AML-193 (cell line): ENCODE data around the gene PON2.
"Not testable (repeated sequence)": the region's sequence is repeated elsewhere in the genome, so short reads cannot be mapped to it uniquely, and the experiment has no call there.

ENCODE experiments used
- DNase-seq, 2 experiments: peaks; one replicate each; lab custom pipeline; 2025; lab: John Stamatoyannopoulos, UW

Gene PON2

DNA sequence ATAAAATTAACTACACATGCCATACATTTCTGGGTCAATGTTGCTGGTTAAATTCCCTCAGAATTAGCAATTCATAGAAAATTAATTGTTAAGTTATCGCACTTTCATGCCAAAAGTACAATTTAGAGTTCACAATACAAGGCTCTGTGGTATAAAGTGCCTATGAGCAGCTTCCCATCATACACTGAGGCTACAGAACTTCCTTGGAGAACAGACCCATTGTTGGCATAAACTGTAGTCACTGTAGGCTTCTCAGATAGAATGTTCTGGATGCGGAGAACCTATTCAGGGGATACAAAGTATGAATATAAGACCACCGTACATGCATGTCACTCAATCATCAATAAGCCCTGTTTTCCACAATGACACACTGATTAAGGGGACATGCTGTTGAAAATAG is 29.6 kb downstream of the PON2 start:
- no peak for DNase-seq

GRCh38 chr7:95404316-95404865 is 30.4 kb downstream of the PON2 start:
- no peak for DNase-seq

GRCh38 chr7:95398155-95398940 is 36.5 kb downstream of the PON2 start:
- no peak for DNase-seq

DNA sequence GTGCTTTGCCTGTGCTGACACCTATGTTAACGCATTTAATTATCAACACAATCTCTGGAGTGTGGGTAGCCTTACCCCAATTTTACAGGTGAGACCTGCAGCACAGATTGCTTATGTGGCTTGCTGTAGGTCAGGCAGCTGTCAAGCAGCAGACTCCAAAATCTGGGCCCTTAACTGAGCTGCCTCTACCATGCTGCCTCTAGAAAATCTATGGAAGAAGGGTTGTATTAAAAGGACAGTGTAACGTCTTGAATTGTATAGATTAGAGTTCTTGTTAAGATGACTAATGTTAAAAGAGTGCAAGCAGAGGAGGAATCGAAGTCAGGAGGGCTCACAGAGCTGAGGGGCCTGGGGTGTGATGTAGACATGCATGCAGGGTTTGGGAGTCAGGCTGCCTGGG is 37.4 kb downstream of the PON2 start:
- DNase-seq, result no peak

DNA sequence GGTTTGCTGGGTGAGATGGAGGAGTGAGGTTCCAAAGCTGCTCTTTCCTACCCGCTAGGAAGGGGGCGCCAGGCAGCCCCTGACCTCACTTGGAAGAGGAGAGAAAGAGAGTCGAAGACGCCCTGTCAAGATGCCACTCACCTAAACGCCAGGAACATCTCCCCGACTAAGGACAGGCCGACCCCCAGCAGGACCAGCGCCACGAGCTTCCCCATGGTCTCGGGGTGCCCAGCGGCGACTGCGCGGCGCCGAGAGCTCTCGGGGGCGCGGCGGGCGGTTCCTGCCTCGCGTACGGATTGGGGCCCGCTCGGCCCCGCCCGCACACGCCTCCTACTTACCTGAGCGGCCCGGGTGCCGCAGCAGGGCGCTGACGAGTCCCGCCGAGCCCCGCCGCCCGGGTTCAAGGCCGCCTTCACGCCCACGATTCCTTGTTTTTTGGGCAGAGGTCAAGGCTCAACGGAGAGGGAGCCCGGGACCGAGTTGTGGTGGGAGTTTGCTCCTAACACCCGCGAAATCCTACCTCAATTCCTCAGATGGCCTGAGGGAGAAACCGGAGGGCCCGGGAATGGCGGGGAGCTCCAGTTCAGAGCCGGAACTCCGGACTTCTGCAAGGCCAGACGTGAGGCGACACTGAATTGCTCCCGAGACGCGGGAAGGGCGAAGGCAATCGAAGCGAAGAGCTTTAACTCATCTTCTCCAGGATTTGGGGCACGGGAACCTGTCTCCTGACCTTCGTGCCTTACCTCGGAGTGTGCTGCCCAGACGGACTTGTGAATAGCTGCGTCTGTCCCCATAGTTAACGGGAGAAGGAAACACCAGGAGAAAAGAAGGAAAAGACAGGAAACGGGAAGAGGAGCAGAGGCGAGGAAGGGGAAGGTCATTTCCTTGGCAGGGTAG is 38.4 kb downstream of the PON2 start, which contains the start of gene PON3:
Gene PON3, minus strand, starts transcription at position 240 of the 897 bp plus-strand sequence. Its CDS starts 25 bp downstream, at position 215.
- DNase-seq, result no peak

DNA sequence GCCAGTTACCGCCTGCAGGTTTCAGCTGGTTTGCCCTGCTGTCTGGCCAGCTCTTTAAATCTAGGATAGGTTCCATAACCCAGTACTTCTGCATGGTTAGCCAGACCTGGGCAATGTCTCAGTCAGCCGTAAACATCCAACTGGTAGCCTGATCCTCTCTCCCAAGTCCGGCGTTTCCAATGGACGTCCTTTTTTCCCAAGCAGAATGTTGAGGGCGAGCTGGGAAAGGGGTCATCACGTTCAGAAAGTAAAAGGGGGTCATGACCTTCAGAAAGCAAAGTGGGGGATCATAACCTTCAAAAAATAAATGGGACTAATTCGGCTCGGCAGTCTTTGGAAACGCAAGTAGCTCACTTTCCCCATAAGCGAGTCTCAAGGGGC is 39.1 kb downstream of the PON2 start:
- DNase-seq, result no peak

- DNase-seq, result no peak
These were observed 40.5 kb downstream of the PON2 start for GRCh38 chr7:95394370-95394769.

GRCh38 chr7:95391761-95392160 is 43.1 kb downstream of the PON2 start:
- DNase-seq, result no peak

DNA sequence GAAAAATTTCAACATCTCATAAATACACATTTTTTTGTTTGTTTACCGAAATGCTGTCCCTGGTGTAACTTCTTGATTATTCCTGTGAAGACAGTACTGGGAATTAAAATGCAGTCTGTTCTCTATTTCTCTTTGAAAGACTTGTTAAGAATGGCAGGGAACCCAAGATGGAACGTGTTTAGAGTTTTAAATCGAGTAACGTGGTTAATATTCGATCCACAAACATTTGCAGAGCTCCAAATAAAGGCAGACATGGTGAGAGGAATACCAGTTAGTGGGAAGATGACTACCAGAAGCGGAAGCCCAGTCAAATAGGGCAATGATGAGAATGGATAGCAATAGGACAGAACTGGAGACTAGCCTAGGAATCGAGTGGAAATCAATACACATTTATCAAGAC is 45.3 kb downstream of the PON2 start:
- no peak for DNase-seq

DNA sequence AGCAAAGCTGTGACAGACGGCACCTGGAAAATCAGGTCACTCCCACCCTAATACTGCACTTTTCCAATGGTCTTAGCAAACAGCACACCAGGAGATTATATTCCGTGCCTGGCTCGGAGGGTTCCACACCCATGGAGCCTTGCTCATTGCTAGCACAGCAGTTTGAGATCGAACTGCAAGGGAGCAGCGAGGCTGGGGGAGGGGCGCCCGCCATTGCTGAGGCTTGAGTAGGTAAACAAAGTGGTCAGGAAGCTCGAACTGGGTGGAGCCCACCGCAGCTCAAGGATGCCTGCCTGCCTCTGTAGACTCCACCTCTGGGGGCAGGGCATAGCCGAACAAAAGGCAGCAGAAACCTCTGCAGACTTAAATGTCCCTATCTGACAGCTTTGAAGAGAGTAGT is 55.4 kb downstream of the PON2 start:
- not testable (repeated sequence) for DNase-seq

GRCh38 chr7:95376632-95377400 is 58.0 kb downstream of the PON2 start:
- DNase-seq, result no peak

GRCh38 chr7:95375591-95376257 is 59.1 kb downstream of the PON2 start:
- no peak for DNase-seq

DNA sequence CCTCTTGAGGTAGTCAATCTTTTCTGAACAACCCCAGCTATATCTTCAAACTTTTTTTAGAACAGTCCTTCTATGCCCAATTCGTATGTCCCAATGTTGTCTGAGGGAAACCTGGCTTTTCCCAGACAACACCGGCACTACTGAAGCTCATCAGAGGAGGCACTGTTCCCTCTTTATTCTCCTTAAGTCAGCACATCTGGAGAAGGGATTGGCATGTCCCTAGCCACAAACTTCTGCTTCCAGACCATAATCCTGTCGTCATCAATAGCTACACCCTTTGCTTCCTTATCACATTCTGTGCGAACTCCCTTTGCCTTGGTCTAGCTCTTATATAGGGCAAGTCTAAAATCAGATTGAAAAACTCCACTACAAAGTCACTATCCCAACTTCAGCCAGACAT is 61.5 kb downstream of the PON2 start:
- no peak for DNase-seq

DNA sequence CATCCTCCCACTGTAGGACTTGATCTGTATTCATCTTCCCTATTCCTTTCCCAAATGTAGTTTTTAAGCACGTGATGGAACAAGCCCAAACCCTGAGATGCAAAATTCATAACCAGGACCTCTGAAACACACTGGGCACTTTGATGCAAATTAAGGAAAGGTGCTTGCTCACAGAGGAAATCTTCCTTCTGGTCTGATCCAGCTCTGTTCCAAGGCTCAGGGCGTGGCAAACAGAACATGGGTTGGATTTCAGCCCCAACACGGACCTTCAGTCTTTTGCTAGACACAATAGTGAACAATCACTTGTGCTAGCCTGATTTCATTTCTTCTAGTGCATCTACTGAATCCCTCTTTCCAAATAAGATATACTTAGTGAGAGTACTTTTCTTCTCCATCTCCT is 66.6 kb downstream of the PON2 start:
- no peak for DNase-seq

DNA sequence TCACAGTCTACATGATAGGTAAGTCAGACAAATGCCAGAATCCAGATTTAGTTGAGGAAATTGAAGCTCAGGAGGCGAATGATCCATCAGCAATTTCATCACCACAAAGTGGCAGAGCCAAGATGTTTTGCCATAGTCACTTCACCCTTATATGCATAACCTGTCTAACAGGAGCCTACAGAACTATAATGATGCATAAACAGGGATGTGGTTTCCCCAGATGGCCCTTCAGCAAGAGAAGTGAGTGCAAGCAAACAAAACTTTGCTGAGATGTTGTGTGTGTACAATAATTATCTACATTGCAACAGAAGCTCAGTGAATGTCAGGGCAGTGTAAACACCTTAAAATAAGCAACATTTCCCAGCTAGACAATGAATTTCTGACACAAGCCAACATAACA is 67.2 kb downstream of the PON2 start:
- DNase-seq, result no peak

DNA sequence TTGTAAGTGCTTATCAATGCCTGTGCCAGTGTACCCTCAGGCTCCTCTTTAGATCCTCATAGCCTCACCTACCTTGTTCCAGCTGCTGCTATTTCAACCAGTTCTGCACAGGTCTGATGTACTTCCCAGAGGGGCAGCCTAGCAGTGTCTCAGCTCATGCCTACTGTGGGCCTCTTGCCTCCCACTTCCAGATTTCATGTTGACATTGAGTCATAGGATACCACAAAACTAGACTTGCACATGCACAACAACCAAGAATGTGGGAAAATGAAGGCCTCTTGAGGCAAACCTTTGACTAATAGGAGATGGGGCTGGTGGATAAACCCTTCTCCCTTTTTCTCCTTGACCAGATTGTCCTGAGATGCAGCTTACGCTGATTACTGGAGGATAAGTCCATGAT is 69.7 kb downstream of the PON2 start:
- no peak for DNase-seq

DNA sequence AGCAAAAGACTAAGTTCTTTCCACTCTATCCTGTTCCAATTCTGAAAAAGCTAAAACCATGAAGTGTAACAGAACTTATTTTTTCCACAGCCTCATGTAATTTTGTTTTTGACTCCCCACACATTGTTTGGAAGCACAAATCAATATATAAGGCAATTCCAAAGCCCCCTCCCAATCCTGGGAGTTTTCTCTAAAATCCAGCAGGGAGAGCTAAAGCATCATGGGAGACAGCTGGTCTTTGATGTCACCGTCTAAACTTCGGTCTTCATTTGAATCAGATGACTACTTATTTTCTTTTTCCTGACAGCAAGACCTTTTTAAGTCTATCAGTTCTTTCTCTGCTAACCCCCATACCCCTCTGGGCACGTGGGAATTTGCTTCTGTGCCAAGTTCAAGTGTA is 77.2 kb downstream of the PON2 start:
- no peak for DNase-seq
